Esophagus squamous epithelium (tissue), 4 donors: ENCODE results near the gene SDF4.

Source experiments
- POLR2A ChIP-seq, 4 donors: fragments of 450-650 bp; IDR thresholded peaks; one replicate each; pipeline ENCODE4 v1.6.1; 2017; ENCODE audit warnings: antibody characterized with exemption in 4 of 4, mild to moderate bottlenecking in 4 of 4, moderate library complexity in 3 of 4
- TF ChIP-seq, protein P1 (sequence below), 6 experiments: fragments of 450-650 bp in 4 of 6; fragments of 200-600 bp in 2 of 6; sonication (generic) in 2 of 6; IDR thresholded peaks; one replicate each; pipeline ENCODE4 v1.5.1; 2016 to 2019; ENCODE audit warnings: antibody characterized with exemption in 6 of 6, mild to moderate bottlenecking in 4 of 6, moderate library complexity in 4 of 6

DNA sequence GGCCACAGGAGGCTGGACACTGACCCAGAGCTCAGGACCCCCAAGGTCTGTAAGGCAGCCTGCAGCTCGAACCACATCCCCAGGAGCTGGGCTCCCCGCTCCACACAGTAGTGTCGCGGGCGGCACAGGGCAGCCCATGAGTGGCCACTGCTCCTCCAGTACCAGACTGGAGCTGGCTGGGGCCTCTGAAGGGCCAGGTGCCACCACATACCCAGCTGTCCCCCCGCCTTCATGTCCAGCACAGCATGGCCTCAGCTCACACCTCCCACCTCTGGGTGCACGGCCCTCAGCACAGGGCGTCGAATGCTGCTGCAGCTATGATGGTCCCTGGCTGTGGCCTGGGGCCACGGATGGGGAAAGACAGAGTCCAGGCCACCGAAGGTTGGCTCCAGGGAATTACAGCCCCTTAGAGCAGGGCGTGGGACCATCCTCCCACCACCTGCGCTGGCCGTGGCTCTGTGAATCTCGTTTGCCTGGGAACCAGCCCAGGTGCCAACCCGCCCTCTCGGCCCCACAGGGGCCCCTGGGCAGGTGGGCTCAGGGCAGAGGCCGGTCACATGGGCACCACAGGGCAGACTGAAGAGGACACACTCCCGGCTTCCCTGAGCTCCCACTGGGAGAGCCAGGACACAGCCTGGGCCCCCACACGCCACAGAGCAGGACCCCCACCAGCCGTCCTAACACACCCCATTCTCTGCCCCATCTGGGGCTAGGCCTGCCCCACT, 15.8 kb downstream of the SDF4 start:
- TF ChIP-seq, protein P1, sequence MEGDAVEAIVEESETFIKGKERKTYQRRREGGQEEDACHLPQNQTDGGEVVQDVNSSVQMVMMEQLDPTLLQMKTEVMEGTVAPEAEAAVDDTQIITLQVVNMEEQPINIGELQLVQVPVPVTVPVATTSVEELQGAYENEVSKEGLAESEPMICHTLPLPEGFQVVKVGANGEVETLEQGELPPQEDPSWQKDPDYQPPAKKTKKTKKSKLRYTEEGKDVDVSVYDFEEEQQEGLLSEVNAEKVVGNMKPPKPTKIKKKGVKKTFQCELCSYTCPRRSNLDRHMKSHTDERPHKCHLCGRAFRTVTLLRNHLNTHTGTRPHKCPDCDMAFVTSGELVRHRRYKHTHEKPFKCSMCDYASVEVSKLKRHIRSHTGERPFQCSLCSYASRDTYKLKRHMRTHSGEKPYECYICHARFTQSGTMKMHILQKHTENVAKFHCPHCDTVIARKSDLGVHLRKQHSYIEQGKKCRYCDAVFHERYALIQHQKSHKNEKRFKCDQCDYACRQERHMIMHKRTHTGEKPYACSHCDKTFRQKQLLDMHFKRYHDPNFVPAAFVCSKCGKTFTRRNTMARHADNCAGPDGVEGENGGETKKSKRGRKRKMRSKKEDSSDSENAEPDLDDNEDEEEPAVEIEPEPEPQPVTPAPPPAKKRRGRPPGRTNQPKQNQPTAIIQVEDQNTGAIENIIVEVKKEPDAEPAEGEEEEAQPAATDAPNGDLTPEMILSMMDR (IDR thresholded peaks at IDR 0.05), result no peak
- TF ChIP-seq POLR2A (IDR thresholded peaks at IDR 0.05), result no peak
